Stimulated activated CD8-positive, alpha-beta memory T cell treated with anti-CD3 and anti-CD28 coated beads, Interleukin-12 subunit alpha, Interleukin-12 subunit beta, amount 100 ng/mL, for 4 hours (primary cell): ENCODE measurements around the gene EML6.
"Not testable (repeated sequence)": the region's sequence is repeated elsewhere in the genome, so short reads cannot be mapped to it uniquely, and the experiment has no call there.

ENCODE experiments used
- DNase-seq: peaks from one replicate; pipeline ENCODE4 v3.0.0-alpha.2; 2020; ENCODE audit warnings: low read depth

Gene EML6

DNA sequence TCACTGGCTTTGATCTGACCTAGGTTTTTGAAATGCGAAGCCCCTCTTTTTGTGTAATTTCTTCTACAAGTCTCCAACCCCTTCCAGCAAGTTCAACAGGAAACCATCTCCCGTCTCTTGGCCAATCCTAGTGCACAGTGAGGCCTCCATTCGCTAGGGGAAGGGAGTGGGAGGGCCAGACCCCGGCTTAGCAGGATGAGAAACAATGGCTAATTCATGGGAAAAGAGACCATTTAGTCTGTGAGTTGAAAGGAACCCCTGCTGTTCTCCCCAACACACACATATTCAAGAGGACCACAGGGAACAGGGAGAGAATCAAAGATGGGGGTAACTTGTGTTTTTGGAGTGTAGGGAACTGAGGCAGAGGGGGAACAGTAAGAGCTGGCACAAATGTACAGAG, 243.8 kb downstream of the EML6 start:
- no peak for DNase-seq

DNA sequence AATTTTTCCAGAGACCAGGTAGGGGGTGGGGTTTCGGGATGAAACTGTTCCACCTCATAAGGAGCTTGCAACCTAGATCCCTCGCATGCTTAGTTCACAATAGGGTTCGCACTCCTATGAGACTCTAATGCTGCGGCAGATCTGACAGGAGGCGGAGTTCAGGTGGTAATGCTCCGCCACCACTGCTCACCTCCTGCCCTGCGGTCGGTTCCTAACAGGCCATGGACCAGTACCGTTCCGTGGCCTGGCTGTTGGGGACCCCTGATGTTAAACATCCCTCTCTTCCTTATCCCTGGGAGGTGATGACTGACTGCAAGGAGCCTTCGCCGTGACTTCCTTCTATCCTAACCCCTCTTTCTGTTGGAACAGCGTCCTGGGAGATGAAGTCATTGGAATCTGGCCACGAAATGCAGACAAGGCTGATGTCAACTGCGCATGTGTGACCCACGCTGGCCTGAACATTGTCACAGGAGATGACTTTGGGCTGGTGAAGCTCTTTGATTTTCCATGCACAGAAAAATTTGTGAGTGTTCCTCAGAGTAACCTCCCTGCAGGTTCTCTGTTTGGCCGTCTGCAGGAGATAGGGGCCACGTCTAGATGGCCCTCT, 244.4 kb downstream of the EML6 start:
- DNase-seq, result no peak

DNA sequence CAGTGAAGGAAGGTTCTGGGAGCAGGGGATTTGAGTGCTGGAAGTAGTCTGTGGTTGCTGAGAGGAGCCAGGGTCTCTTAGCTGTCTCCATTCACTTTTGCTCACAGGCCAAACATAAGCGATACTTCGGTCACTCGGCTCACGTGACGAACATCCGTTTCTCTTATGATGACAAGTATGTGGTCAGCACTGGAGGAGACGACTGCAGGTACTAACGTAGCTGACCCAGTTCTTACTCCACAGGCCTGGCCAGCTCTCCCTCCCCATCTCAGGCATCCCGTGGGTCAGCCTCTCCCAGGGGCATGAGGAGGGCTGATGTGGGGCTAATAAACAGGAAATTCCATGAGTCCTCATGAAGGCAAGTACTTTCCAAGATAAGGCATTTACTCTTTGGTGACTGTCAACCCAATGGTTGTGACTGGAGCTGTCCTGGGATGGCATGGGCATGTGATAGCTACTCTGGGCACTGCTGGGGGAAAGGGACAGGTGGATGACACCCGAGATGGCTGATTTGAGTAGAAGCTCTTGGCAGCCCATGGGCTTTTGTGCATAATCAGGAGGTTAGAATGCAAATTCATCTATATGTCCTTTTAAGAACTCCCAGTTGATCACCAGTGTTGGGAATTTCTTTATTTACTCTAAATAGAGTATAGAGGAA, 245.2 kb downstream of the EML6 start:
- no peak for DNase-seq

DNA sequence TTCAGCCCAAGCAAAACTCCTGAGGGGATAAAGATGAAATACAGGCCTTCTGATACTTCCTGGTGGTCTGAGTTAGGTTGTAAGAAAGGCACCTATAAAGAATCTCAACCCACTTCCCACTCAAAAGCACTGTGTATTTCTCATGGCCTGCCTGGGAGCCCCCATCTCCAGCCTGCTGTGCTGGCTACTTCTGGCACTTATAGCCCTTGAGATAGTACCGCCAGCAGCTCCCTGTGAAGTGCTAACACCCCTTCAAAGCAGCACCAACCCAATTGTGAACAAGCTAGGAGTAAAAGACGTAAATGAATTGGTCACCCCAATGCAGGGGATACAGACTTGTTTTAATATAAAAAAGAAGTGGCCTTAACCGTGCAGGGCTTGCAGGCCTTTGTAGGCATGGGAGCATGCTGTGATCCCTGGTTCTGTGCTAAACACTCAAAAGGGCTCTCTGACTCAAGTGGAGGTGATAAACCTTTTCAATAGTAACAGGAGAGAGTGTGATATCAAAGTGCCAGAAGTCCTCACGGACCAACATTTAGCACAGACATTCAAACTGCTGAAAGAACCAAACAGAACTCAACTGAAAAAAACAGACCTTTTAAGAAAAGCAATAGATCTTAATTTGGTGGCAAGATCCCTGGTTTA, 246.0 kb downstream of the EML6 start:
- no peak for DNase-seq

DNA sequence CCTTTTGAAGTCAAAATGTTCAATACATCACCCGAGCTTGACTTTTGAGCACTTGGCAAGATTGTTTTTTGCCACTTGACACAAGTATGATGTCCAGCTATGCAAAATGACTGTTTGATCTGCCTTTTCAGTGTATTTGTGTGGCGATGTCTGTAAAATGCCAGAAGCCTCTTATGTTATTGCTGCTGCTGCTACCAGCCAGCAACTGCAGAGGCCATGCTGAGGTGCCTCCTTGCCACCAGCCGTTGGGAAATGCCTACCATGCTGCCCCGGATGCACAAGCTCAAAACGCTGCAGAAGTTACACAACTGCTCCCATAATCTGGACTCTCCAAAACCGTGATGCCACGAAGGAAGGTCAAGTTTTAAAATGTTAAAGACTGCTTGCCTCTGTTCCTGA, 246.5 kb downstream of the EML6 start:
- no peak for DNase-seq

DNA sequence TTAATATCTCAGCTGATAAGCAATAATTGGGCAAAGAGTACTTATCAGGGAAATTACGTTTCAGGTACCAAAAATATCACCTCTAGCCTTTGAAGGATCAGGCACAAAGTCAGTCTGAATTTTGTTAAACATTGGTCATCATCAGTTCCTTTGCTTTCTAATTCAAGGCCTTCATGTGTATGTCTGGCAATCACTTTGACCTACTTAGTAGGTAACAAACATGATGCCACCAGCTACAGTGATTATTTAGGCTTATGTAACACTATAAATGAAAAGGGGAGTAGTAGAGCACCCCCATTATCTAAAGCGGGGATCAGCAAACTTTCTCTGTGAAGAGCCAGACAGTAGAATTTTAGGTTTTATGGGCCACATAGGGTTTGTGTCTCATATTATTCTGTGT, 251.7 kb downstream of the EML6 start:
- DNase-seq, result no peak

DNA sequence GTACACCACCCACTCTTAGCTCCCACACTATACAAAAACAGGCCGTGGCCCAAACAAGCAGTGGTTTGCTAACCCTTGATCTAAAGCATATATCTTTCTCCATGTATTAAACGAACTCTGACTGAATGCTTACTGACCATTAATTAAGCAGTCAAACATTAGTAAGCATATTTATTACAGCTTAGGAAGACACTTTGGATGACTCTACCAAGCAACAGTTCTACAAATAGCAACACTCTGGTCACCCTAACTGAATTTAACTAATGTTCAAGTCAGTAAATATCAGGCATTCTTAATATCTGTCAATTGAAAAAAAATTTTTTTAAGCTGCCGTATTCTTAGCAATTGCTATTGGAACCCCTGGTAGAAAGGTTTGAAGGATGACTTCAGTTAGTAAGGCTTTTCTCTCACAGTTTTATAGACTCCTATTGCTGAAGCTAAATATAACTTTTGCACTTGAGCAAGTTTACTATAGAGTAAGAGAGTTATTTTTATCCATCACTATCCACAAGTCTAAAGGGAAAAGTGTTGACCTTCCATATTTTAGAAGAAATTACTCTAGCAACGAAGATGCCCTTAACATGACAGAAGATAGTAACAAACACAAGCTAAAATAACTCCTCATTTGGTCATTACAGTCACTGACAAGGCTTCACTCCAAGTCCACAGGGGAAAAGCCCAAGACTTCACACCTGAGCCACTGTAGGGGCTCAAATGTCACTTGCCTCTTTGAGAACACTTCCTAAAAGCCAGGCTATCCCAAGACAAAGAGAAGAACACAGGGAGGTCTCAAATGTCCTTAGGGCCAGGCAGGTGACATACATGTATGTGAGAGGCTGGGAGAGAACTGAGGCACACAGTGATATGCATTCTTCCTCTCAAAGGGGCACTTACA, 252.4 kb downstream of the EML6 start:
- no peak for DNase-seq

DNA sequence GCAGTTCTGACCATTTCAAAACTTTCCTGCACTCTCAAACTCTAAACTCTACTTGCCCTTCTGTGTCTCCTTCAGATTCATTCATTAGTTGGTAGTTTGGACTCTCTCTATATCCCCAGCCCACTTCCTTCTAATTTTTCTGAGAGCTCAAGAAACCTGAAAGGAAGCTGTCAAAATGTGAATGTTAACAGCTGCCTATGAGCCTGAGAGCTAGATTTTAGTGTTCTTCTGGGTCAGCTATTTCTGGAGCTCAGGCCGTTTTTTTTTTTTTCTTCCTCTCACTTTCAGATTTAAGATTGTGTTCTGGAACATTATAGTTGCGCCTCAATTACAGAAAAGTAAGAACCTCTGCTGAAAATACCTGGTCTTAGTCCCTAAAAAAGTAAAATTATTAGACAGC, 253.7 kb downstream of the EML6 start:
- DNase-seq, result no peak

DNA sequence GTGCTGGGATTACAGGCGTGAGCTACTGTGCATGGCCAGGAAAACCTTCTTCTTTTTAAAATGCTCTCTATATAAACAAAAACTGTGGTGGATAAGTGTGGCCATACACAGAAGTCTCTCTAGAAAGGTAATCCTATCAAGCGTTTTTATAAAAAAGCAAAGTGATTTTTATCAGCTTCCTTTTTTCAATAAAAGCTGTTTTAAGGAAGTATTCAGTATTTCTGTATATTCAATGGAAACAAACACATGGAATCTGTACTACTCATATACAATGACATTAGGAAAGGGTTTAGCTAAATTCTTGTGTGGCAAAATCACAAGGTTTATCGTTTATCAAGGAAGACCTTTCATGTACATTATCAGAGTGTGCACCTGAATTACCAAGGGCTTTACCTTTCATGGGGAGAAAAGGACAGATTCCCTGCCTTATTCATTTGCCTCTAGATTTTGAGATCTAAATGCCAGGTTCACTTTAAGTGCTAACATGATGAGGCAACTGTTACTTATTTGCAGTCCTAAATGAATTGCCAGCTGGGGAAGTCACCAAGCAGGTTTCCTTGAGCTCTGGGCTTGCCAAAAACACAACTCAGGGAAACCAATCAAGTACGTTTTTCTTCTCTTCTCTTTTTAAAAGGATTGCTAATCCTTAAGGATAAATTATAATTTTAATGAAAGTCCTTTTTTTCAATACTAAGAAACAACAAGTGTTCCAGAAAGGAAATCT, 256.0 kb downstream of the EML6 start:
- DNase-seq, result no peak

DNA sequence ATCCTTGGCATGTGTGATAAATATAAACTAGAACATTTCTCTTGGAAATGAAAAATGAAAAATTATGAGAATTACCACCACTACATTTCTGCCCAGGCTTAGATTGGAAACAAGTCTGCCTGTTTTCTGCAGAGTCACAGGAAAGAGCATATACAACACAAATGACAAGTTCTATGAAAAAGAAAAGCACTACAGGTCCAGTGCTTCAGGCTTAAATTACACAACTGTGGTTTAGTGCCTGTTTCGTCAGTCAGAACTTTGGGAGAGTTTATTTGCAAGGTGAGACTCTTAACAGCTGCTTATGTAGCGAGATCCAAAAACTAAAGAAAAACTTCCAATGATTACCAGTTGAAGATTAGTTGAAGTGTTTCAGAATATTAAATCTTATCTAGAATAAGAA, 257.9 kb downstream of the EML6 start:
- no peak for DNase-seq

DNA sequence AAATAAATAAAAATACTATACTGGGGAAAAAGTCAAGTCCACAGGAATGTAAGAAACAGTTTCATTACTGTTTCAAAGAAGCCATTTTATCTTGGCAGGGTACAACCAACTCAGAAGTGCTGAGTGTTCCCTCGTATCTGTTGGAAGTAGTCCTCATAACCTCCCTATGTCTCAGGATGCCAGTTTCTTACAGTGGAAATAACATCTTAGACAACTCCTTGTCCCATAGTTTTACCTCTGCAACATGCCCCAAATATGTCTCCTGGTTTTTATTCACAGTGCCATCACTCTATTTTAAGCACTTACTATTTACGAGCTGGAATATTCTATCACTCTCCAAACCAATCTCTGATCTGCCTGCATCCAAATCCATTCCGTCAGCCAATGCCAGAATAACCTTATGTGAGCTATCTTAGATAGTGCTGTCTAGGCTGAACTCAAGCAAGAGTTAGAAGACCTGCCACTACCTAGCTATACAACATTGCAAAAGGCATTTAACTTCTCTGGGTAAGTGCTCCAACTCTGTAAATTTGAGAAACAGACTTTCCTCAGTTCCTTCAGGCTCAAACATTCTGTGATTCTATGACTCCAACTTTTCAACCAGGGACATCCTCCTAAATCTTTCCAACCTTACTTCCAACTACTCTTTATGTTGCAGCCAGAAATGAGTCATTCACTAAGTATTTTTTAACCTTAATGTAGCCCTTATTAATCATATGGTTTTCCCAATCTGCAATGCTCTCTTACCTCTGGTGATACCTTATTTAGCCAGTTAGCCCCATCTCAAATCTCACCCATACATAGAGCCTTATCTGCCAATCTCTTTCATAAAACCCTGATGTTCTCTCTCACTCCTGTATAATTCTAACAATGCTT, 260.1 kb downstream of the EML6 start:
- DNase-seq, result no peak

DNA sequence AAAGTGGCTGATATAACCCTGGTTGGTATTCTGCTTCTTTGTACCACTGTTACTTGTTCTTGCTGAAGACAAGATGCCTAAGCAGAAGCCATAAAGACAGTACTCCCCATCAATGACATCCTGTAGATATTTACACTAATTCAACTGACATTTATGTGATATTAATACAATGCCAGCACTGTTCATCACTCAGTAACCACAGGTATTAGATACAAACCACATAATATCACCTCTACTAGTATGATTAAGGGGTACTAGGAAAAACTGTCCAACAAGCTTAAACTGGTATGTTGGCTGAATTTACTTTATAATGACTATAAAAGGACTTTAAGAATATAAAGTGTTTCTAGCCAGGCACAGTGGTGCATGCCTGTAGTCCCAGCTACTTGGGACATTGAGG, 261.0 kb downstream of the EML6 start:
- DNase-seq, result no peak

DNA sequence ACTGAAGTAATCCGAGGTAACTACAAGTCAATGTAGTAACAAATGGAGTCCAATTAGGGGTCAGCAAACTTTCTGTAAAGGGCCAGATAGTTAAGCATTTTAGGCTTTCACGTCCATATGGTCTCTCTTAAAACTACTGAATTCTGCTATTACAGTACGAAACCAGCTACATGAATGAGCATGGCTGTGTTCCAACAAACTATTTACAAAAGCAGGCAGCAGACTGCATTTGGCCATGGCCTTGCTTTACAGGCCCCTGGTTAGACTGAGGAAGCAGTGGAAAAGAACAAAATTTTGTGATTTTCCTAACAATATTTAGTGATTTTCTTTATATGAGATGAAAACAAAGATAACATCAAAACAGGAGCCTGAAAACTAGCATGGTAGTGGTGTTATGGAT, 262.8 kb downstream of the EML6 start:
- no peak for DNase-seq

DNA sequence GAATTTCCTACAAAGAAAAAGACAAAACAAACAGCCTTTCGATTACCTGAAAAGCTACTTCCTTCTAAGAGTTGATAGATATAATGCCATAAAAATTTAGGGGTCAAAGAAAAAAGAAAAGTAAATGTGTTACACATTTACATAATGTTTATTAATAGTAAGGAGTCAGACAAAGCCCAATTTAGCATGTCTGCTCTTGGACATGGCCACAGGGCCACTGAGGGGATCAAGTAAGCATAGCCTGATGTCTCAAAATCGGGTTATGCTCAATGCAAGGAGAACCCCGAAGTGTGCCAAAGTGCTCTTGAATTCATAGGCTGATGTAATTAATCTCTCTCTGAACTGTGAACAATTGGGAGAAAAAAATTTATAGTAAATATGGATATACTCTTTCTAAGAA, 265.1 kb downstream of the EML6 start:
- DNase-seq, result no peak

DNA sequence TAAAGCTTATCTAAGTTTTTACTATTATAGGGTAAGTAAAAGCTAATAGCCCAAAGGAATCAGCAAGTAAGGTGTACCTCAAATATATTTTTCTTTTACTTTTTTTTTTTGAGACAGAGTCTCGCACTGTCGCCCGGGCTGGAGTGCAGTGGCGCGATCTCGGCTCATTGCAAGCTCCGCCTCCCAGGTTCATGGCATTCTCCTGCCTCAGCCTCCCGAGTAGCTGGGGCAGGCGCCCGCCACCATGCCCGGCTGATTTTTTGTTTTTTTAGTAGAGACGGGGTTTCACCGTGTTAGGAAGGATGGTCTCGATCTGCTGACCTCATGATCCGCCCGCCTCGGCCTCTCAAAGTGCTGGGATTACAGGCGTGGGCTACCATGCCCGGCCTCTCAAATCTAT, 267.2 kb downstream of the EML6 start:
- not testable (repeated sequence) for DNase-seq

DNA sequence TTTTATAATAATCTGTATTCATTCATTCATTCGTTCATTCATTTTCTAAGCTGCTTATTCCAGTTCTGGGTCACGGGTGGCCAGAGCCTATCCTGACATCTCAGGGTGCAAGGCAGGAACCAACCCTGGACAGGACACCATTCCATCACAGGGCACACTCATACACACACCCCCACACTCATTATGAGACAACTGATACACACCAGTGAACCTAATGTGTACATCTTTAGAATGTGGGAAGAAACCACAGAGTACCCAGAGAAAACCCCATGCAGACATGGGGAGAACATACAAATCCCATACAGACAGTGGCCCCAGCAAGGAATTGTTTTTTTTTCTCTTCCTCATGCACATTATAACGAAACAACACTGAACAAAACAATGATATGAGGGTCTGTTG, 272.1 kb downstream of the EML6 start:
- no peak for DNase-seq

DNA sequence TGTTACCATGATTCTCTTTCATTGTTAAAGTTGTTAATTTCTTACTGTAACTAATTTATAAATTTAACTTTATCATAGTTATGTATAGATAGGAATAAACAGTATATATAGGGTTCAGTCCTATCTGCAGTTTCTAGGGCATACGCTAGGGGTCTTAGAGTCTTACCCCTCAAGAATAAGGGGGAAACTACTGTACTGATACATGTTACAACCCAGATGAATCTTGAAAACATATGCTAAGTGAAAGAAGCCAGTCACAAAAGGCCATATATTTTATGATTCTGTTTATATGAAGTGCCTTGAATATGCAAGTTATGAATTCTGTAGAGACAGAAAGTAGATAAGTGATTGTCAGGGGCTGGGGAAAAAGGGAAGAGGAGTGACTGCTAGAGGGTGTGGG, 274.4 kb downstream of the EML6 start:
- DNase-seq, result no peak

DNA sequence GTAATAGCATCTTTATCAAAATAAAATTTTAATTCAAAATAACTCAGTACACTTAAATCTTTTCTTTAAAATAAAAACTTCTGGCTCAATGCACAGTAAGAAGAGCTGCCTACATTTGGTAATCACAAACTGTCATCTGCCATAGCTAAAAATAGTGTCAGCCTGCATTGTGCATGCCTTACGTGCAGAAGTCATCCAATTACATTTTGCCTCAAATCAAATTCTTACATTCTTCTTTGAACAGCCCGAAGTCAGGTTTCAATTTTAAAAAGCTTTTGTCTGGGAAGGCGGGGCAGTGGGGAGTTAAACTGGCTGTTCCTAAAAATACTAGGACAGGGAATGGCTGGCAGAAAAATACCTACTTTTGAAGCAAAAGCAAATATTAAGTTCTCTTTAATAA, 275.7 kb downstream of the EML6 start:
- DNase-seq, result no peak

DNA sequence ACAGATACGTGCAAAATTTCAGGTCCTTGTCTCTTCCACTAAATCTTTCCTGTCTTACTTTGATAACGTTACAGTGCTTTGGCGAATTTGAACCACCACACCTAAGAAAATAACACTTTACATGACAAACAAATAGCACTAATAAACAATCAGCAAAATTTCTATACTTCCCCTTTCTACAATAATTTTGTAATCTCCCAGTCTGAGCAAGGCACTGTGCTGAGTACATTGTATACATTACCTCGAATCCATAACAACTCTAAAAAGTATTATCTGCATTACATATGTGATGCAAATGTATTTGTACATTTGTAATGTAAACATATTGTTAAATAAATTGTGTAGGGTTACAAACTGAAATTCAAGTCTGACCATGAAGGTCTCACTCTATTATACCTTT, 276.9 kb downstream of the EML6 start:
- DNase-seq, result no peak

DNA sequence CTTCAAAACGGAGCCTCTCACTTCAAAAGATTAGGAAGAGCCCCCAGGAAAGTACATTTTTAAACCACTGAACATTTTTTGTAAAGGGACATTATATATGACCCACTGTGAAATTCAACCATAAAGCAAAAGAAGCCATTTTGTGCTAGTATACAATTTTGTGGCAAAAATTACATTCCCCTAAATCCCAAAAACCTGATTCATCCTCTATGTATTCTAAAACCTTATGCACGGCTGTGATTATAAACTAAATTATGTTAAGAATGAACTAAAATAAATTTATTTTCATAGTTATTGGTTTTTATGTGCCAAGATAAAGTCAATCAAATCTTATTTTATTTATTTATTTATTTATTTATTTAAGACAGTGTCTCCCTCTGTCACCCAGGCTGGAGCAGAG, 278.3 kb downstream of the EML6 start:
- DNase-seq, result no peak
